GM23338 (cell line): ENCODE results near the gene SSBP2.

Source experiments
- CTCF ChIP-seq, 2 experiments: fragments of 200-600 bp in 1 of 2; sonication (generic) in 1 of 2; conservative IDR thresholded peaks; 2 replicates each; pipeline versions ENCODE4 v1.5.1 to v1.6.1; 2016 to 2017; ENCODE audit warnings: antibody characterized with exemption in 2 of 2, low read depth in 2 of 2, mild to moderate bottlenecking in 2 of 2, moderate library complexity in 1 of 2
- ETS1 ChIP-seq: IDR thresholded peaks from 2 replicates; pipeline ENCODE4 v1.6.1; 2016; ENCODE audit warnings: antibody characterized with exemption
- EZH2 ChIP-seq: fragments of 200-600 bp; sonication (generic); IDR thresholded peaks from one replicate; pipeline ENCODE4 v1.8.0; 2017; ENCODE audit warnings: antibody characterized with exemption, mild to moderate bottlenecking, low read depth; ENCODE audit not compliant: unreplicated experiment
- POLR2AphosphoS5 ChIP-seq: IDR thresholded peaks from 2 replicates; pipeline ENCODE4 v1.6.1; 2016; ENCODE audit warnings: antibody characterized with exemption, low read depth

GRCh38 chr5:81542242-81542641 is 208.7 kb downstream of the SSBP2 start:
- no peak for TF ChIP-seq CTCF (conservative IDR thresholded peaks at IDR 0.05; ENCODE audit: low read depth in 2 of 2)
- no peak for TF ChIP-seq POLR2AphosphoS5
- no peak for TF ChIP-seq EZH2
- TF ChIP-seq ETS1 = no peak
